MCF 10A (cell line): ENCODE data around the gene SLC24A5. TPM values are rescaled to one million over a fixed set of nuclear protein-coding genes. Genes with fewer than 3 reads are reported as not detected.

ENCODE experiments used
- BruUV-seq: library from RNA; stranded (reverse); fragments of 400-500 nt; replicated peaks from 2 replicates; lab custom pipeline; 2021; lab: Mats Ljungman, UMichigan
- CTCF ChIA-PET: fragments of 300-600 bp; sonication (Branson Sonifier 250); formaldehyde crosslinking; extraction: SDS; loops from one replicate; lab custom pipeline; 2021; ENCODE audit warnings: antibody characterized with exemption, inconsistent platforms; lab: Yijun Ruan, JAX
- POLR2A ChIA-PET: fragments of 300-600, 350-650 bp; sonication (Branson Sonifier 250); formaldehyde crosslinking; extraction: SDS; loops from one replicate; lab custom pipeline; 2020; ENCODE audit warnings: antibody characterized with exemption, inconsistent platforms; lab: Yijun Ruan, JAX
- DNase-seq: peaks from one replicate; pipeline ENCODE4 v3.0.0-alpha.2; 2018; ENCODE audit not compliant: unreplicated experiment
- H3K27ac Mint-ChIP-seq: one replicate; pipeline ENCODE4 v1.8.0; 2022; ENCODE audit warnings: mild to moderate bottlenecking, low read depth, mixed read lengths; ENCODE audit not compliant: unreplicated experiment
- H3K27me3 Mint-ChIP-seq: one replicate; pipeline ENCODE4 v1.8.0; 2022; ENCODE audit warnings: mixed read lengths; ENCODE audit not compliant: insufficient read depth, unreplicated experiment
- H3K36me3 Mint-ChIP-seq: one replicate; pipeline ENCODE4 v1.8.0; 2022; ENCODE audit warnings: mild to moderate bottlenecking, moderate library complexity, mixed read lengths; ENCODE audit not compliant: insufficient read depth, unreplicated experiment
- H3K4me1 Mint-ChIP-seq: one replicate; pipeline ENCODE4 v1.8.0; 2022; ENCODE audit warnings: mixed read lengths; ENCODE audit not compliant: insufficient read depth, unreplicated experiment
- H3K4me3 Mint-ChIP-seq: one replicate; pipeline ENCODE4 v1.8.0; 2022; ENCODE audit warnings: mild to moderate bottlenecking, moderate library complexity, mixed read lengths; ENCODE audit not compliant: unreplicated experiment
- H3K9me3 Mint-ChIP-seq: one replicate; pipeline ENCODE4 v1.8.0; 2022; ENCODE audit warnings: mixed read lengths; ENCODE audit not compliant: unreplicated experiment
- intact Hi-C: fragments of 100-400 bp; cut with micrococcal nuclease; formaldehyde crosslinking; loops from 2 replicates; pipeline ENCODE4 v1.14.1; 2022
- total RNA-seq: library from RNA; stranded (reverse); gene quantifications from 2 replicates; pipeline ENCODE4 v1.2.3, GENCODE V29; 2022
- TF ChIP-seq, protein P1 (sequence below): fragments of 200-600 bp; IDR thresholded peaks from one replicate; pipeline ENCODE4 v1.8.0; 2022; ENCODE audit warnings: antibody characterized with exemption, mild to moderate bottlenecking; ENCODE audit not compliant: unreplicated experiment

Gene SLC24A5
- total RNA-seq, 1 experiment from 2014 or later = not detected

DNA sequence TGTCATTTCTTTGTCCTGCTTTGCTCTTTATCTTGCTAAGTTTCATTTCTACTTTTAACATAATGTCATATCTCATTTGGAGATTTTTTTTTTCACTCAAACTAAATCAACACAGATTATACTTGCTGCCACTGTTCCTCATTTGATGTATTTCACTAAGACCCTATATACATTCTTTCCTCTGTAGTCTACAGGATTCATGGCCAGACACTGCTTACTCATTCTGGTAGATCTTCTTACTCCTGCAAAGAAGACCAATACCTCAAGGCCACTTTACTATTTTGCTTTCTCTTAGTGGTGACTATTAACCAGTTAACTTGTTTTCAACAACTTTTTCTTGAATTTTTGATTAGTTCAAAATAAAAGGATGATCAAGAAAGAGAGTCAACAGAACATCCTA, 26.6 kb downstream of the SLC24A5 start:
- CTCF ChIA-PET = interaction anchor here (1.2 kb wide), 1 partner anchor 34 kb away, joined by 3 read pairs; no protein-coding TSS in a partner anchor
- DNase-seq = no peak
- peaks cover 30% of the 10 kb centered on the region for H3K4me1 Mint-ChIP-seq
- H3K9me3 Mint-ChIP-seq = no peaks in the 10 kb centered on the region
- peaks cover 7% of the 10 kb centered on the region for H3K36me3 Mint-ChIP-seq
- TF ChIP-seq, protein P1, sequence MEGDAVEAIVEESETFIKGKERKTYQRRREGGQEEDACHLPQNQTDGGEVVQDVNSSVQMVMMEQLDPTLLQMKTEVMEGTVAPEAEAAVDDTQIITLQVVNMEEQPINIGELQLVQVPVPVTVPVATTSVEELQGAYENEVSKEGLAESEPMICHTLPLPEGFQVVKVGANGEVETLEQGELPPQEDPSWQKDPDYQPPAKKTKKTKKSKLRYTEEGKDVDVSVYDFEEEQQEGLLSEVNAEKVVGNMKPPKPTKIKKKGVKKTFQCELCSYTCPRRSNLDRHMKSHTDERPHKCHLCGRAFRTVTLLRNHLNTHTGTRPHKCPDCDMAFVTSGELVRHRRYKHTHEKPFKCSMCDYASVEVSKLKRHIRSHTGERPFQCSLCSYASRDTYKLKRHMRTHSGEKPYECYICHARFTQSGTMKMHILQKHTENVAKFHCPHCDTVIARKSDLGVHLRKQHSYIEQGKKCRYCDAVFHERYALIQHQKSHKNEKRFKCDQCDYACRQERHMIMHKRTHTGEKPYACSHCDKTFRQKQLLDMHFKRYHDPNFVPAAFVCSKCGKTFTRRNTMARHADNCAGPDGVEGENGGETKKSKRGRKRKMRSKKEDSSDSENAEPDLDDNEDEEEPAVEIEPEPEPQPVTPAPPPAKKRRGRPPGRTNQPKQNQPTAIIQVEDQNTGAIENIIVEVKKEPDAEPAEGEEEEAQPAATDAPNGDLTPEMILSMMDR = no peak
- no TSS peak for BruUV-seq
- intact Hi-C loops = no loop called here
- POLR2A ChIA-PET = no interaction called here
- no peak overlapping the region for H3K4me3 Mint-ChIP-seq
- H3K27me3 Mint-ChIP-seq = no peaks in the 10 kb centered on the region
- H3K27ac Mint-ChIP-seq = no peak overlapping the region

DNA sequence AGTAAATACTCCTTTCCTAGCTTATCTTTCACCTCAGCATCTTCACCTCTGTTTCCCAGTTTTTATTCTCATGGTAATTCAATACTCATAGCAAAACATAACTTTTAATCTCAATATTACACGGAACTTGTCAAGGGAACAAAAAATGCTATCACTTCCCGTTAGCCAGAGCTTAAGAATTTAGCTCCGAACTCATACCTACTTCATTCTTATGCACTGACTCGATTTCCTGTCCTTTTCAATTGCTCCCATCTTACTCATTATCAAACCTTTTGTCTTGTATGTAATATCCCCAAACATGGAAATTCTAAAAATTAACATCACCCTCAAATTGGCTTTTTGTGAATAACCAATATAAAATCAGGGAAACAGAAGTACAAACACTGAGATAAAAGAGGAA, 29.1 kb downstream of the SLC24A5 start:
- H3K36me3 Mint-ChIP-seq = peaks cover 12% of the 10 kb centered on the region
- ChIA-PET POLR2A (no interaction called here), CTCF (interaction anchor here (0.9 to 1.0 kb wide), 2 partner anchors 9 to 347 kb away, joined by 3 to 4 read pairs; no protein-coding TSS in a partner anchor)
- no peaks in the 10 kb centered on the region for H3K27me3 Mint-ChIP-seq
- H3K4me1 Mint-ChIP-seq = peaks cover 12% of the 10 kb centered on the region
- intact Hi-C loops = no loop called here
- H3K4me3 Mint-ChIP-seq = no peak overlapping the region
- DNase-seq = peak; percentile 4
- H3K9me3 Mint-ChIP-seq = no peaks in the 10 kb centered on the region
- BruUV-seq = no TSS peak
- H3K27ac Mint-ChIP-seq = peak overlapping the region; percentile 6
- TF ChIP-seq, protein P1 = no peak

DNA sequence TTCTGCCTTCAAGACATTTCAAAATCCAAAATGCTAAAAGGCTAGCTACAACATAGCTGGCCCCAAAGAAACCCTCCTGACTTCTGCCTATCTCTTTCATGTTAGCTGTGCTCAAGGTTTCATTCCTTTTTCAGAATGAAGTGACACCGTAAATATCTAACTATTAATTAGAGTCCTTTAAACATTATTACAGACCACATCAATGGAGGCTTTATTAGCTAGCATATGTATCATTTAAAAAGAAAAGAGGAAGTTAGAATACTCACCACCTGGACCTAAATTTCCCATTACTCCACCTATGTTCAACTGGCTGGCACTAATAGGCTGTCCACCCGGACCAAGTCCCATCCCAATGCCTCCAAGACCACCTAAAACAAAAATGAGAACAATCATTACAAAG, 32.7 kb downstream of the SLC24A5 start:
- no peaks in the 10 kb centered on the region for H3K9me3 Mint-ChIP-seq
- CTCF ChIA-PET = interaction anchor here (0.6 to 1.0 kb wide), 2 partner anchors 54 to 165 kb away, joined by 3 read pairs; no protein-coding TSS in a partner anchor
- DNase-seq = no peak
- no TSS peak for BruUV-seq
- intact Hi-C loops = no loop called here
- H3K4me3 Mint-ChIP-seq = no peak overlapping the region
- peaks cover 6% of the 10 kb centered on the region for H3K36me3 Mint-ChIP-seq
- TF ChIP-seq, protein P1 = no peak
- no peak overlapping the region for H3K27ac Mint-ChIP-seq
- H3K27me3 Mint-ChIP-seq = no peaks in the 10 kb centered on the region
- POLR2A ChIA-PET = interaction anchor here (0.5 kb wide), 1 partner anchor 13 kb away, joined by 3 read pairs; no protein-coding TSS in a partner anchor
- peaks cover 10% of the 10 kb centered on the region for H3K4me1 Mint-ChIP-seq

DNA sequence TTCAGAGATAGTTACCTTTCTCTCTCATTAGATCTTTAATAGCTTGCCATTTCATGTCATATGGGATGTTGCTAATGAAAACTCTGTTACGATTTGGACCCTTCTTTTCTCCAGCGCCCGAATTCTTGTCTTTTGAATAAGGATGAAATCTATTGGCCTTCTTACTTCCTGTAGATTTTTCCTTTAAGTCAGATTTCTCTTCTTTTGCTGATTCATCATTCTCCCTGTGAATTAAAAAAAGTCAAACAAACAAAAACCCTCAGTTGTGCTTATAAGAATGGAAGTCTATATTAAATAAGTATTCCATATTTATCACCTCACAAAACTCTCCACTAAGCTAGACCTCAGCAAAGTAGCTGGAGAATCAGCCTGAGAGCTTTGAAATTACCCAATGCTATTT, 47.8 kb downstream of the SLC24A5 start:
- POLR2A ChIA-PET = interaction anchor here (1.8 kb wide), 1 partner anchor 9 kb away, joined by 7 read pairs; the partner anchor contains the start of gene MYEF2
- DNase-seq = no peak
- TF ChIP-seq, protein P1 = no peak
- Mint-ChIP-seq H3K27me3 (no peaks in the 10 kb centered on the region), H3K27ac (no peak overlapping the region), H3K9me3 (no peaks in the 10 kb centered on the region), H3K36me3 (peaks cover 6% of the 10 kb centered on the region), H3K4me3 (no peak overlapping the region), H3K4me1 (no peaks in the 10 kb centered on the region)
- no TSS peak for BruUV-seq
- intact Hi-C loops = no loop called here
- CTCF ChIA-PET = no interaction called here
